Liver (tissue), 9 donors: Measurements from ENCODE around the gene CALCR. TPM values are rescaled to one million over a fixed set of nuclear protein-coding genes. Genes with fewer than 3 reads are reported as not detected.

Experiments used
- DNase-seq: peaks from one replicate; pipeline ENCODE4 v3.0.0-alpha.2; 2017; ENCODE audit warnings: low spot score
- H3K27ac ChIP-seq, 2 donors: one replicate each; pipeline ENCODE4 v1.7.0; 2013; ENCODE audit warnings: inconsistent platforms in 2 of 2, low read length in 2 of 2, control low read depth in 1 of 2, low read depth in 1 of 2, mild to moderate bottlenecking in 1 of 2
- H3K27me3 ChIP-seq, 4 donors: one replicate each; pipeline versions ENCODE4 v1.6.1 to v1.7.0; 2013; ENCODE audit warnings: low read length in 3 of 4, inconsistent platforms in 1 of 4, mild to moderate bottlenecking in 1 of 4, moderate library complexity in 1 of 4; ENCODE audit not compliant: control insufficient read depth in 4 of 4, insufficient read depth in 4 of 4
- H3K36me3 ChIP-seq, 4 donors: one replicate each; pipeline versions ENCODE4 v1.6.1 to v1.7.0; 2013; ENCODE audit warnings: low read length in 3 of 4, mild to moderate bottlenecking in 3 of 4, low read depth in 1 of 4, moderate library complexity in 1 of 4; ENCODE audit not compliant: control insufficient read depth in 4 of 4, insufficient read depth in 3 of 4
- H3K4me1 ChIP-seq, 4 donors: one replicate each; pipeline versions ENCODE4 v1.6.1 to v1.7.0; 2013; ENCODE audit warnings: low read length in 3 of 4, mild to moderate bottlenecking in 3 of 4, moderate library complexity in 1 of 4; ENCODE audit not compliant: control insufficient read depth in 4 of 4, insufficient read depth in 4 of 4
- H3K4me3 ChIP-seq, 3 donors: one replicate each; pipeline versions ENCODE4 v1.6.1 to v1.7.0; 2013; ENCODE audit warnings: low read length in 3 of 3, control low read depth in 1 of 3, low read depth in 1 of 3, mild to moderate bottlenecking in 1 of 3
- H3K9ac ChIP-seq, 2 donors: one replicate each; pipeline ENCODE4 v1.7.0; 2013; ENCODE audit warnings: low read length in 2 of 2, mild to moderate bottlenecking in 2 of 2, moderate library complexity in 2 of 2, control low read depth in 1 of 2, low read depth in 1 of 2
- H3K9me3 ChIP-seq, 4 donors: one replicate each; pipeline versions ENCODE4 v1.6.1 to v1.7.0; 2013; ENCODE audit warnings: low read length in 3 of 4; ENCODE audit not compliant: control insufficient read depth in 4 of 4
- EGR1 ChIP-seq, 2 donors: IDR thresholded peaks; 2 replicates each; pipeline ENCODE4 v1.6.1; 2016 to 2018; ENCODE audit warnings: antibody characterized with exemption in 2 of 2, low read depth in 2 of 2
- FOXA1 ChIP-seq: IDR thresholded peaks from 2 replicates; pipeline ENCODE4 v1.6.1; 2016; ENCODE audit warnings: antibody characterized with exemption
- FOXA2 ChIP-seq: IDR thresholded peaks from 2 replicates; pipeline ENCODE4 v1.6.1; 2016; ENCODE audit warnings: antibody characterized with exemption
- GABPA ChIP-seq, 2 donors: IDR thresholded peaks in 1 of 2; conservative IDR thresholded peaks in 1 of 2; 2 replicates each; pipeline ENCODE4 v1.6.1; 2016; ENCODE audit warnings: antibody characterized with exemption in 2 of 2, mild to moderate bottlenecking in 1 of 2, moderate library complexity in 1 of 2
- HNF4A ChIP-seq, 2 donors: conservative IDR thresholded peaks; 2 replicates each; pipeline ENCODE4 v1.6.1; 2016; ENCODE audit warnings: antibody characterized with exemption in 2 of 2, mild to moderate bottlenecking in 2 of 2
- HNF4G ChIP-seq: IDR thresholded peaks from 2 replicates; pipeline ENCODE4 v1.6.1; 2016; ENCODE audit warnings: antibody characterized with exemption
- JUND ChIP-seq, 2 donors: IDR thresholded peaks; 2 replicates each; pipeline ENCODE4 v1.6.1; 2016; ENCODE audit warnings: antibody characterized with exemption in 2 of 2
- NR2F2 ChIP-seq: IDR thresholded peaks from 2 replicates; pipeline ENCODE4 v1.6.1; 2016; ENCODE audit warnings: antibody characterized with exemption
- RAD21 ChIP-seq, 2 donors: IDR thresholded peaks; 2 replicates each; pipeline ENCODE4 v1.6.1; 2016; ENCODE audit warnings: antibody characterized with exemption in 2 of 2, mild to moderate bottlenecking in 2 of 2
- RXRA ChIP-seq, 2 donors: IDR thresholded peaks; 2 replicates each; pipeline ENCODE4 v1.6.1; 2017 to 2018; ENCODE audit warnings: antibody characterized with exemption in 2 of 2, mild to moderate bottlenecking in 1 of 2
- SP1 ChIP-seq: IDR thresholded peaks from 2 replicates; pipeline ENCODE4 v1.6.1; 2018; ENCODE audit warnings: antibody characterized with exemption, mild to moderate bottlenecking
- TAF1 ChIP-seq: conservative IDR thresholded peaks from 2 replicates; pipeline ENCODE4 v1.6.1; 2016; ENCODE audit warnings: antibody characterized with exemption, mild to moderate bottlenecking
- YY1 ChIP-seq: IDR thresholded peaks from 2 replicates; pipeline ENCODE4 v1.6.1; 2016; ENCODE audit warnings: antibody characterized with exemption, mild to moderate bottlenecking
- WGBS: extraction: QIAGEN DNeasy Blood & Tissue Kit; methylation state at CpG from one replicate; pipeline ENCODE4 v1.1.7; 2013; 5-methylcytosine and 5-hydroxymethylcytosine counted together
- polyA plus RNA-seq, 2 donors: library from polyadenylated mRNA; stranded (reverse) in 1 of 2; unstranded in 1 of 2; fragments of 200-250 nt in 1 of 2; fragments of >200 nt in 1 of 2; fragmentation: Nextera tagmentation in 1 of 2; extraction: Ambion mirVana in 1 of 2; gene quantifications; one replicate each; pipeline versions ENCODE4 v1.2.1 to v1.2.3, GENCODE V29; 2013 to 2015
- total RNA-seq, 2 donors: library from RNA; depleted of rRNA; stranded (reverse); fragments of >200 nt; gene quantifications; one replicate each; pipeline ENCODE4 v1.2.3, GENCODE V29; 2014
- TF ChIP-seq, protein P1 (sequence below): IDR thresholded peaks from 2 replicates; pipeline ENCODE4 v1.6.1; 2016; ENCODE audit warnings: antibody characterized with exemption, mild to moderate bottlenecking
- TF ChIP-seq, protein P2 (sequence below): fragments of 150-350 bp; IDR thresholded peaks from 2 replicates; pipeline ENCODE4 v1.5.1; 2017; ENCODE audit warnings: improper control_type of control experiment, low read depth, low read length; ENCODE audit not compliant: missing input control
- TF ChIP-seq, protein P3 (sequence below): IDR thresholded peaks from 2 replicates; pipeline ENCODE4 v1.6.1; 2016; ENCODE audit warnings: antibody characterized with exemption
- TF ChIP-seq, protein P4 (sequence below): IDR thresholded peaks from 2 replicates; pipeline ENCODE4 v1.6.1; 2016; ENCODE audit warnings: antibody characterized with exemption
- TF ChIP-seq, protein P5 (sequence below): IDR thresholded peaks from 2 replicates; pipeline ENCODE4 v1.6.1; 2016; ENCODE audit warnings: antibody characterized with exemption
- donor health status: healthy.
- donor health status: healthy.
- donor health status: healthy.
- donor health status: healthy.
- donor health status: healthy.

CALCR gene
- total and polyA plus RNA-seq, 4 donors, result 0.19 TPM; not detected in 3

DNA sequence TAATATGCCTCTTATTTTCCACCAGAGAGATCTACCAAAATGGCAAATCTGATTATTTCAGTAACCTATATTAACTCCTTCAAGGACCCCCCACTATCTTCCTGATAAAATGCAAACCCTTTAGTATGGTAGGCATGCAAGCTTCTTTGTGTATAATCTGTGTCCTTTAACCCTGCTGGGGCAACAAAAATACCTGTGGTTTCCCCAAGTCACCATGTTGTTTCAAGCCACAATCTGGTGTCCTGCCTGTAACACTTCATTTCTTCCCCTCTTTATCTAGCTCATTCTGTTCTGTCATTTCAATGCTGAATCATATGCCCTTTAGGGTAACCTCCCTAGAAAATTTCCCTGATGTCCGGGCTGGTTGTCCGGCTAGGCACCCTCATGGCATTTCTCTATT is 5.3 kb downstream of the CALCR start:
- peaks cover 0 to 2% (median 0%) of the 10 kb centered on the region in 4 donors for H3K4me1 ChIP-seq
- no peak overlapping the region for H3K9ac ChIP-seq
- no peaks in the 10 kb centered on the region for H3K36me3 ChIP-seq
- DNase-seq, result no peak
- peaks cover 3 to 7% (median 4%) of the 10 kb centered on the region in 4 donors for H3K27me3 ChIP-seq
- no peak overlapping the region for H3K27ac ChIP-seq
- 86% methylated on average over 2 of the region's 2 CpGs for WGBS
- H3K9me3 ChIP-seq, result no peaks in the 10 kb centered on the region
- no peak for TF ChIP-seq RAD21 (IDR thresholded peaks at IDR 0.05)
- TF ChIP-seq NR2F2, result no peak
- TF ChIP-seq HNF4A (conservative IDR thresholded peaks at IDR 0.05), result no peak
- TF ChIP-seq, protein P1, sequence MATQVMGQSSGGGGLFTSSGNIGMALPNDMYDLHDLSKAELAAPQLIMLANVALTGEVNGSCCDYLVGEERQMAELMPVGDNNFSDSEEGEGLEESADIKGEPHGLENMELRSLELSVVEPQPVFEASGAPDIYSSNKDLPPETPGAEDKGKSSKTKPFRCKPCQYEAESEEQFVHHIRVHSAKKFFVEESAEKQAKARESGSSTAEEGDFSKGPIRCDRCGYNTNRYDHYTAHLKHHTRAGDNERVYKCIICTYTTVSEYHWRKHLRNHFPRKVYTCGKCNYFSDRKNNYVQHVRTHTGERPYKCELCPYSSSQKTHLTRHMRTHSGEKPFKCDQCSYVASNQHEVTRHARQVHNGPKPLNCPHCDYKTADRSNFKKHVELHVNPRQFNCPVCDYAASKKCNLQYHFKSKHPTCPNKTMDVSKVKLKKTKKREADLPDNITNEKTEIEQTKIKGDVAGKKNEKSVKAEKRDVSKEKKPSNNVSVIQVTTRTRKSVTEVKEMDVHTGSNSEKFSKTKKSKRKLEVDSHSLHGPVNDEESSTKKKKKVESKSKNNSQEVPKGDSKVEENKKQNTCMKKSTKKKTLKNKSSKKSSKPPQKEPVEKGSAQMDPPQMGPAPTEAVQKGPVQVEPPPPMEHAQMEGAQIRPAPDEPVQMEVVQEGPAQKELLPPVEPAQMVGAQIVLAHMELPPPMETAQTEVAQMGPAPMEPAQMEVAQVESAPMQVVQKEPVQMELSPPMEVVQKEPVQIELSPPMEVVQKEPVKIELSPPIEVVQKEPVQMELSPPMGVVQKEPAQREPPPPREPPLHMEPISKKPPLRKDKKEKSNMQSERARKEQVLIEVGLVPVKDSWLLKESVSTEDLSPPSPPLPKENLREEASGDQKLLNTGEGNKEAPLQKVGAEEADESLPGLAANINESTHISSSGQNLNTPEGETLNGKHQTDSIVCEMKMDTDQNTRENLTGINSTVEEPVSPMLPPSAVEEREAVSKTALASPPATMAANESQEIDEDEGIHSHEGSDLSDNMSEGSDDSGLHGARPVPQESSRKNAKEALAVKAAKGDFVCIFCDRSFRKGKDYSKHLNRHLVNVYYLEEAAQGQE, result no peak
- TF ChIP-seq JUND (IDR thresholded peaks at IDR 0.05), result no peak
- TF ChIP-seq EGR1 (IDR thresholded peaks at IDR 0.05; ENCODE audit: low read depth in 2 of 2), result no peak
- H3K4me3 ChIP-seq, result no peak overlapping the region

DNA sequence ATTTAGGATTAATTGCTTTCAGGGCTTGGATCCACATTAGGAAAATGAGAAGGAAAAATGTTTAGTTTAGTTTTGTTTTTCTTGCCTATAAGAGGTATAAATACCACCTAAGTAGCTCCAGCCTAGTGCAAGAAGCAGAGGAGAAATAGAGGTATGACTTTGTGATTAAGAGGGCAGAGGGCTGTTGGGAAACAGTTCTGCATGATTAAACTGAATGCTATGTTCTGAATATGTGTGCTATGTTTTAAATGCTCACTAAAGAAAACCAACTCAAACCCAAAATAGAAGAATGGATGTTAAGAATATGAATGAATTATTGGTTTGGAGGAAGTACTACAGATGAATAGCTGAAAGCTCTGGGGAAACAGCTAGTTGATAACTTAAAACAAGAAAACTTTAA is 7.6 kb downstream of the CALCR start:
- TF ChIP-seq, protein P2, sequence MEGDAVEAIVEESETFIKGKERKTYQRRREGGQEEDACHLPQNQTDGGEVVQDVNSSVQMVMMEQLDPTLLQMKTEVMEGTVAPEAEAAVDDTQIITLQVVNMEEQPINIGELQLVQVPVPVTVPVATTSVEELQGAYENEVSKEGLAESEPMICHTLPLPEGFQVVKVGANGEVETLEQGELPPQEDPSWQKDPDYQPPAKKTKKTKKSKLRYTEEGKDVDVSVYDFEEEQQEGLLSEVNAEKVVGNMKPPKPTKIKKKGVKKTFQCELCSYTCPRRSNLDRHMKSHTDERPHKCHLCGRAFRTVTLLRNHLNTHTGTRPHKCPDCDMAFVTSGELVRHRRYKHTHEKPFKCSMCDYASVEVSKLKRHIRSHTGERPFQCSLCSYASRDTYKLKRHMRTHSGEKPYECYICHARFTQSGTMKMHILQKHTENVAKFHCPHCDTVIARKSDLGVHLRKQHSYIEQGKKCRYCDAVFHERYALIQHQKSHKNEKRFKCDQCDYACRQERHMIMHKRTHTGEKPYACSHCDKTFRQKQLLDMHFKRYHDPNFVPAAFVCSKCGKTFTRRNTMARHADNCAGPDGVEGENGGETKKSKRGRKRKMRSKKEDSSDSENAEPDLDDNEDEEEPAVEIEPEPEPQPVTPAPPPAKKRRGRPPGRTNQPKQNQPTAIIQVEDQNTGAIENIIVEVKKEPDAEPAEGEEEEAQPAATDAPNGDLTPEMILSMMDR, result no peak
- no peak for TF ChIP-seq GABPA (IDR thresholded peaks at IDR 0.05 in 1 of 2, conservative IDR thresholded peaks at IDR 0.05 in 1 of 2)
- no peak for TF ChIP-seq RXRA (IDR thresholded peaks at IDR 0.05)
- no peak for TF ChIP-seq EGR1 (IDR thresholded peaks at IDR 0.05; ENCODE audit: low read depth in 2 of 2)
- no peak for TF ChIP-seq NR2F2
- no peak for TF ChIP-seq RAD21 (IDR thresholded peaks at IDR 0.05)
- TF ChIP-seq HNF4G, result no peak
- TF ChIP-seq, protein P3, sequence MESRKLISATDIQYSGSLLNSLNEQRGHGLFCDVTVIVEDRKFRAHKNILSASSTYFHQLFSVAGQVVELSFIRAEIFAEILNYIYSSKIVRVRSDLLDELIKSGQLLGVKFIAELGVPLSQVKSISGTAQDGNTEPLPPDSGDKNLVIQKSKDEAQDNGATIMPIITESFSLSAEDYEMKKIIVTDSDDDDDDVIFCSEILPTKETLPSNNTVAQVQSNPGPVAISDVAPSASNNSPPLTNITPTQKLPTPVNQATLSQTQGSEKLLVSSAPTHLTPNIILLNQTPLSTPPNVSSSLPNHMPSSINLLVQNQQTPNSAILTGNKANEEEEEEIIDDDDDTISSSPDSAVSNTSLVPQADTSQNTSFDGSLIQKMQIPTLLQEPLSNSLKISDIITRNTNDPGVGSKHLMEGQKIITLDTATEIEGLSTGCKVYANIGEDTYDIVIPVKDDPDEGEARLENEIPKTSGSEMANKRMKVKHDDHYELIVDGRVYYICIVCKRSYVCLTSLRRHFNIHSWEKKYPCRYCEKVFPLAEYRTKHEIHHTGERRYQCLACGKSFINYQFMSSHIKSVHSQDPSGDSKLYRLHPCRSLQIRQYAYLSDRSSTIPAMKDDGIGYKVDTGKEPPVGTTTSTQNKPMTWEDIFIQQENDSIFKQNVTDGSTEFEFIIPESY, result no peak
- TF ChIP-seq, protein P4, sequence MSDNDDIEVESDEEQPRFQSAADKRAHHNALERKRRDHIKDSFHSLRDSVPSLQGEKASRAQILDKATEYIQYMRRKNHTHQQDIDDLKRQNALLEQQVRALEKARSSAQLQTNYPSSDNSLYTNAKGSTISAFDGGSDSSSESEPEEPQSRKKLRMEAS, result no peak
- no peak for TF ChIP-seq YY1
- TF ChIP-seq, protein P1, result no peak
- no peak for TF ChIP-seq FOXA1
- no peak for TF ChIP-seq TAF1
- no peak for TF ChIP-seq FOXA2
- TF ChIP-seq SP1, result no peak
- TF ChIP-seq, protein P5, sequence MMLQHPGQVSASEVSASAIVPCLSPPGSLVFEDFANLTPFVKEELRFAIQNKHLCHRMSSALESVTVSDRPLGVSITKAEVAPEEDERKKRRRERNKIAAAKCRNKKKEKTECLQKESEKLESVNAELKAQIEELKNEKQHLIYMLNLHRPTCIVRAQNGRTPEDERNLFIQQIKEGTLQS, result no peak
- TF ChIP-seq JUND (IDR thresholded peaks at IDR 0.05), result no peak
- no peak for TF ChIP-seq HNF4A (conservative IDR thresholded peaks at IDR 0.05)
- H3K9ac ChIP-seq, result no peak overlapping the region
- H3K9me3 ChIP-seq, result no peaks in the 10 kb centered on the region
- DNase-seq, result no peak
- H3K4me1 ChIP-seq, result no peaks in the 10 kb centered on the region
- no peaks in the 10 kb centered on the region for H3K36me3 ChIP-seq
- no peak overlapping the region for H3K4me3 ChIP-seq
- H3K27me3 ChIP-seq, result peaks cover 0 to 4% (median 0%) of the 10 kb centered on the region in 4 donors
- H3K27ac ChIP-seq, result no peak overlapping the region
